Adipocyte (in vitro differentiated cells): ENCODE data around the gene VOPP1.

Source experiments
- DNase-seq: peaks from one replicate; pipeline ENCODE4 v3.0.0-alpha.2; 2015; ENCODE audit warnings: low read depth
- H3K27me3 ChIP-seq: replicated peaks from 2 replicates; pipeline ENCODE4 v1.7.0; 2013; ENCODE audit warnings: mild to moderate bottlenecking, low read length, moderate library complexity; ENCODE audit not compliant: control insufficient read depth, insufficient read depth
- H3K36me3 ChIP-seq: 2 replicates; pipeline ENCODE4 v1.7.0; 2013; ENCODE audit warnings: low read length, mild to moderate bottlenecking, moderate library complexity; ENCODE audit not compliant: control insufficient read depth, insufficient read depth, severe bottlenecking
- H3K4me1 ChIP-seq: 2 replicates; pipeline ENCODE4 v1.7.0; 2013; ENCODE audit warnings: mild to moderate bottlenecking, low read length, moderate library complexity; ENCODE audit not compliant: control insufficient read depth, insufficient read depth
- H3K4me3 ChIP-seq: 2 replicates; pipeline ENCODE4 v1.7.0; 2013; ENCODE audit warnings: mild to moderate bottlenecking, low read length, moderate library complexity
- H3K9ac ChIP-seq: 2 replicates; pipeline ENCODE4 v1.7.0; 2013; ENCODE audit warnings: mild to moderate bottlenecking, low read length, moderate library complexity
- H3K9me3 ChIP-seq: 2 replicates; pipeline ENCODE4 v1.7.0; 2013; ENCODE audit warnings: mild to moderate bottlenecking, low read length, moderate library complexity; ENCODE audit not compliant: control insufficient read depth

VOPP1 gene

GRCh38 chr7:55423891-55424290 is 148.4 kb downstream of the VOPP1 start:
- H3K9me3 ChIP-seq, result no peaks in the 10 kb centered on the region
- no peak for DNase-seq
- H3K4me1 ChIP-seq, result peaks cover 5% of the 10 kb centered on the region
- H3K4me3 ChIP-seq, result no peak overlapping the region
- no peaks in the 10 kb centered on the region for H3K27me3 ChIP-seq
- H3K9ac ChIP-seq, result no peak overlapping the region
- H3K36me3 ChIP-seq, result peaks cover 14% of the 10 kb centered on the region

- no peak for DNase-seq
- H3K27me3 ChIP-seq, result no peaks in the 10 kb centered on the region
- H3K36me3 ChIP-seq, result peaks cover 14% of the 10 kb centered on the region
- no peak overlapping the region for H3K4me3 ChIP-seq
- H3K9ac ChIP-seq, result no peak overlapping the region
- H3K9me3 ChIP-seq, result no peaks in the 10 kb centered on the region
- peaks cover 5% of the 10 kb centered on the region for H3K4me1 ChIP-seq
Measured at GRCh38 chr7:55423277-55423711, 149.0 kb downstream of the VOPP1 start.
